ENCODE results near the gene CSTPP1.
"Not testable (repeated sequence)": the region's sequence is repeated elsewhere in the genome, so short reads cannot be mapped to it uniquely, and the experiment has no call there.

The CSTPP1 gene

DNA sequence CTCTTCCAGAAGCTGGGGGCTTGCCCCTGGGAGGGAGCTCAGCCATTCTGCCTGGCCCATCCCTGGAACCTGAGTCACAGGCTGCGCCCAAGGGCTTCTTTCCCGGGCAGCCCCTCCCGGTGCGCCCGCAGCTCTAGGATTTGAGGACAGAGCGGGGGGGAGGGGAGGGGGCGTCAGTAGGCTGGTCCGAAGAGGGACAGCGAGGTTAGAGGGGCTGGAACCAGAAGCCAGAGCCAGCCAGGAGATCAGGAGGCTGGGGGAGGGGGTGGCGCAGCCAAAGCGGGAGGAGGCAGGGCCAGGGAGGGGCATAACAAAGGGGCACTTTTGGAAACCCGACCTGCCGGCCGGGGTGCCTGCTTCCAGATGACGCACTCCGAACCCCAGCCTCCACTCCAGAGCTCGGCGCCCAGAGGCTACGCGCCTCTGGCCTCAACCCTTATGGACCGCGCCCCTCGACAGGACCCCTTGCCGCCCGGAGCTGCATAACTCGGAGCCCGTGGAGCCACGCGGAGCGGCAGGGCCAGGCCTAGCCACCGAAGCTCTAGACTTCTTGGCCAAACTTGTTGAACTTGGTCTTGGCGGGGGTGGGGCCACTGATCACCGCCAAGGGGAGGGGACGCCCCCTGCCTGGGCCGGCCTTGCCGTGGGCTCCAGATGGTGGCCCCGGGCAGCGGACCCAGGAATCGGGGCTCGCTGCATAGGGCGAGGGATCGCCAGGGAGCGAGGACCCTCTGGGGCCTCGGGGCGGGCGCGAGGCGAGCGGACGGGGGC is 248.9 kb downstream of the CSTPP1 start:
- FAIRE-seq: no peak

DNA sequence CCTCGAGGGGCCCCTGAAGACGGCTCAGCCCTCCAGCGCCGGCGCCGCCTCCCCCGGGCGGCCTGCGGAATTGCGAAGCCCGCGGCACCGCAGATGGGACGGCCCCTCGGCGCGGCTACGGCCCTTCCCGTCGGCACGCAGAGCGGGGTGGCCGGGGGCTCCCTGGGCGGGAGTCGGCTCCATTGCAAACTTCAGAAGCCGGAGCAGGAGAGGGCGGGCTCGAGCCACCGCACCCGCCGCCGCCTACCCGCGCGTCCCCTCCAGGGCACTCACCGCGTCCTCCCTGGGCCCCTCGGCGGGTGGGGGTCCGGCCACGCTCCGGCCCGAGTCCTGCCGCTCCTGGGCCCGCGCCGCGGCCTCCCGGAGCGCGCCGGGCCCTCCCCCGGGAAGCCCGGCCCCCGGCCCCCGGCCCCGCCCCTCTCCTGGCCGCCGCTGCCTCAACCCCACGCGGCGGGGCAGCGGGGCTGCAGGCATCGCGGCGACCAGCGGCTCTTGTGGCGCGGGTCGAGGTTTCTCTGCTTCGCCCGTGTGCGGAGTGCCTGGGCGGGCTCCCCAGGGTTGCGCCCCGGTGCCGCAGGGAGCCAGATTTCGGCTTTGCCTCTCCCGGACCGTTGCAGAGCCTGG is 249.6 kb downstream of the CSTPP1 start, which contains the start of gene PACSIN3:
Gene PACSIN3 (minus strand): TSS at position 359 of the 624 bp plus-strand sequence. CDS start 3,707 bp downstream, outside the sequence.
- no peak for FAIRE-seq

DNA sequence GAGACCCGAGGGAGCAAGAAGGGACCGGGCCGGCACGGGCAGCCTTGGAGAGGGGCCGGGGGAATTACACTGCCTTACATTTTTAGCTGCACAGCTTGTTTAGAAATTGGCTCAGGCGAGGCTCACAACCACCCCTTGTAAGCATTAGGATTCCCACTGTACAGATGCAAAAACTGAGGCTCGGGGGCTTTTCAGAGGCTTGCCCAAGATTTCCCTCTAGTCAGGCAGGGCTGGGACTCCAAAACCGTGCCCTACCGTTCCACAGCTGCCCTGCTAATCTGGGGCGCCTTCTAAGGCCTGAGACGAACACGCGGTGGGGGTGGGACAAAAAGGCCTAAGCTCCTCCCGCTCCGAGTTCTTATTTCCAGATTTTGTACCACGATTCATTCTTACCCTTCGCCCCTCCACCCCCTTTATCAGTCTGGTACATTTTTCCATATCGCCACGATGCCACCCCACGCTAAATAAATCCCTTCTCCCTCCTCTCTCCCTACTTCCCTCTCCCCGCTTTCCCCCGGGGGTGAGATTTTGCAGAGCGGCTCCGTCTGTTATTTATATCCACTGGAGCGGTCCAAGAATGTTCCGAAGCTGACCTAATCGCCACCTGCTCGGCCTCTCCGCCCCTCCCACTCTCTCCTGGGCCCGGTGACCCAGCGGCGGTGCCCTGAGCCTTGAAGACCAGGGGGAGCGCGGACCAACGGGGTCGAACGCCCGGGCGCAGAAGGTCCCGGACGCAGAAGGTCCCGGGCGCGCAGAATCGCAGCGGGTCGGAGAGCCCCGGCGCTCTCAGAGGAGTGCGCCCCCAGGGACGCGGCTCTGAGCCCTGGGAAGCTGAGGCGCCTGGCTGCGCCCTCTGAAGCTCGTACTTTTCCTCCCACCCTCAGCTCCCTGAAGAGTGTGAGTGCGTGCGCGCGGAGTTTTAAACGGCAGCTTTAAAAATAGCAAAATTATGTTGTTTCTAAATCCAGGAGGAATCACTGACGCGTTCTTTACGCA is 250.4 kb downstream of the CSTPP1 start:
- FAIRE-seq: no peak

DNA sequence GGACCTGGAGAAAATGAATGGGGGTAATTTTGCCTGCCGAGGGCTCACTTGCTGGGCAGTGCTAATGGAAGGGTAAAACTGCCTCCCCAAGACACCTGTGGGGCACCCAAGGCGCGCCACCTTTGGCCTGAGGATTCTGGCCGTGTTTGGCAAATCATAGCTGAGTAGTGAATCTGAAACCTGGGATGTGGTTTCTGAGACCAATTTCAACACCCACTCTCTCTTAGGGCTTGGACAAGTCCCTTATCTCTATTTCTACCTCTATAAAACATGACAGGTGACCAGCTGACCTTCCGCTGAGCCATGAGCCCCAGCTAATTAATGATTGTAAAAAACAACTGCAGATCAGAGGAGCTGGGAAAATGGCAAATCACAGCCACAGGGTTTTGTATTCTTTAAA is 251.2 kb downstream of the CSTPP1 start:
- no peak for FAIRE-seq

DNA sequence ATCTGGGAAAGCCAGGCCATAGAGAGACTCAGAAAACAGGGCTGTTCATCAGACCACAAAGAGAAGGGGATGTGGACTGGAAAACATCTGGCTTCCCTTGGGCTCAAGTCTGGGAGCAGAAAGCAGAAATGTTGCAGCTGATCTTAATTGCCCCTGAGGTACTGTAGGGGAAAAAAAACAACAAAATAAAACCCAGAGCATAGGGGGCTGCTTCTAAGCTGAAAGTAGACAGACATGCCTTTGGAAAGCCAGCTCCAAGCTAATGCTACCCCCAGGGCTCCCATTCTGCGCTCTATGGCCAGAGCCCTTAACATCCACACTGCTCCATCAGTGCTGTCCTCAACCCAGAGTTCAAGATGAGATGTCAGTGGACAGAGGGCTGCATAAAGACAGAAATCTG is 251.7 kb downstream of the CSTPP1 start:
- no peak for FAIRE-seq

DNA sequence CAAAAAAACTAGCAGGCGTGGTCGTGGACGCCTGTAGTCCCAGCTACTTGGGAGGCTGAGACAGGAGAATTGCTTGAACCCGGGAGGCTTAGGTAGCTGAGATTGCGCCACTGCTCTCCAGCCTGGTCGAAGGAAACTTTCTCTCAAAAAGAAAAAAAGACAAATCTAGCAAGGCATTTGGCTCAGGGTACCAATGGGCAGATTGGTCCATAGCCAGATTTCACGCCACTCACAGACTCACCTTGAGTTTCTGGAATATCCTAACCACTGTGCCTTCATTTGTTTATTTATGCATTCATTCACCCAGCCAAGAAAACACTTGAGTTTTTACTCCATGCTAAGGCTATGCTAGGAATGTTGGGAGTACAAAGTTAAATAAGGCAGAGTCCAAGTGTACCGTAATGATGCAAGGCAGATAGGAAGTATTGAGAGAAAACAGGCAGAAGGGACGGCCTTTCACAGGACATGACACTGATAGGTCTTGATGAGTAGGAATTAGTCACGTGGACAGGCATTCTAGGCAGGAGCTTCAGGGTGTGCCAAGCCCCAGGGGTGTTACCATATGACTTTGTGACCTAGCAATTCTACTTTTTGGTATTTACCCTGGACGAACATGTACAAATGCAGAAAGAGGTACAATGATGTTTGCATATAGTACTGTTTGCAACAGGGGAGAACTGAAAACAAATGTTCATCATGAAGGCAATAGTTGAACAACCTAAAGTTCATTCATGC is 252.7 kb downstream of the CSTPP1 start:
- no peak for FAIRE-seq

DNA sequence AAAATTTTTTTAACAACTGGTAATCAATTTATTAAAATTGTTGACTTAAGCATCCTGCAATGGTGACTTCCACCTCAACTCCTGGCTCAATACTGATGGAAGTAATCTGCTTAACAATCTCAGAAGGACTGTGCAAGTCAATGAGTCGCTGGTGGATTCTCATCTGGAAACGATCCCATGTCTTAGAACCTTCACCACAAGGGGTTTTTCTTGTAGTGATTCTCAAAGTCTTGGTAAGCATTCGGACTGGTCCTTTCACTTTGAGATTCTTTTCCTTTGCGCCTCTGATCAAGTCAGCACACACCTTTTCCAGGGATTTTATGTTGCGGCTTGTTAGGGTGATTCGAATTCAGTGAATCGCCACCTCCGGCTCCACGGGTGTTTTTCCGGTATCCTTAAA is 254.6 kb downstream of the CSTPP1 start:
- not testable (repeated sequence) for FAIRE-seq

DNA sequence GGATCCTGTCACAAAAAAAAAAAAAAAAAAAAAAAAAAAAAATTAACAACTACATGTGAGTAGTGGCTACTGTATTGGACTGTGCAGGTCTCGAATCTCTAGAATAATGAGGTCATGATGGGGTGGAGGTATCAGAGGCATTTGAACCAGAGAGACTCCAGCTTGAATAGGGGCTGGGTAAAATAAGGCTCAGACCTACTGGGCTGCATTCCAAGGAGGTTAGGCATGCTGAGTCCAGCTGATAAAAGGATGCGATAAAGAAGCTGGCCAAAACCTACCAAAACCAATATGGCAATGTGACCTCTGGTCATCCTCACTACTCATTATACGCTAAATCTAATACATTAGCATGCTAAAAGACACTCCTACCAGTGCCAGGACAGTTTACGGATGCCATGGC is 255.6 kb downstream of the CSTPP1 start:
- no peak for FAIRE-seq

DNA sequence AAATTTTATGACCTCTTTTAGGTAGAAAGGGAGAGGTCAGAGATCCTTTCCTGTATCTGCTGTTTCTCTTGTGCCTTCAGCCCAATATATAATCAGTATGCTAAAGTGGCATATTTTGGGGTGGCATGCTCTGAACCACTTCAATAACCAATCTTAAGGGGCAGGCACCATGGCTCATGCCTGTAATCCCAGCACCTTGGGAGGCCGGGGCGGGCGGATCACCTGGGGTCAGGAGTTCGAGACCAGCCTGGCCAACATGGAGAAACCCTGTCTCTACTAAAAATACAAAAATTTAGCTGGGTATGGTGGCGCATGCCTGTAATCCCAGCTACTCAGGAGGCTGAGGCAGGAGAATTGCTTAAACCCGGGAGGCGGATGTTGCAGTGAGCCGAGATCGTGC is 261.6 kb downstream of the CSTPP1 start:
- FAIRE-seq: not testable (repeated sequence)

DNA sequence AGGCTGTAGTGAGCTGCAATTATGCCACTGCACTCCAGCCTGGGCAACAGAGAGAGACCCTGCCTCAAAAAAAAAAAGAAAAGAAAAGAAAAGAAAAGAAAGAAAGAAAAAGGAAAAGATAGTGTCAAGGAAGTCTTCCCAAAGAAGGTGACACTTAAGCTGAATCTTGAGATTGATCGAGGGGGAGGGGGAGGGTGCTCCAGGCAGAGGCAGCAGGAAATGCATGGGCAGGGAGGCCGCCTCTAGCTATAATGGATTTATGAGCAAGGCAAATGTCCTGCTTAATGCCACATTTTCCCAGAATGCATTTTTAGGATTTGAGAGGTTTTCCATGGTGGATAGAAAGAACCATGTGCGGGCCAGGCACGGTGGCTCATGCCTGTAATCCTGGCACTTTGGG is 264.5 kb downstream of the CSTPP1 start:
- FAIRE-seq: no peak

DNA sequence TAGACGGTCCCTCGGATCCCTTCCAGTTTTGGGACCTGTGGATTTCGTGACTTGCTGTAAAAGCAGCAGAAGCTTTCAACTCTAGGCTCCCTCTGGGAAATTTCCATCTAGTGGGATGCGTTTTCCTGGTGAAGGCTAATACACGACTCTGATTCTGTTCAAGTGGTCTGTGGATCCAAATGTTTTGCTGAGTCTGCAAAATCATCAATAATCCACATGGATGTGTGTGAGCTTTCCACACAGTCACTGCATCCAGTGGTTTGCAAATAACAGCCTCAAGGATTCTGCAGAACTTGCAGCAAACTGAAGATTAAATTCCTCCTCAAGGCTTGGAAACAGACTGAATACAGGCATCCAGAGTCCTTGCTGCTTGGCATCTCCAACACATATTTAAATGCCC is 266.0 kb downstream of the CSTPP1 start:
- no peak for FAIRE-seq

DNA sequence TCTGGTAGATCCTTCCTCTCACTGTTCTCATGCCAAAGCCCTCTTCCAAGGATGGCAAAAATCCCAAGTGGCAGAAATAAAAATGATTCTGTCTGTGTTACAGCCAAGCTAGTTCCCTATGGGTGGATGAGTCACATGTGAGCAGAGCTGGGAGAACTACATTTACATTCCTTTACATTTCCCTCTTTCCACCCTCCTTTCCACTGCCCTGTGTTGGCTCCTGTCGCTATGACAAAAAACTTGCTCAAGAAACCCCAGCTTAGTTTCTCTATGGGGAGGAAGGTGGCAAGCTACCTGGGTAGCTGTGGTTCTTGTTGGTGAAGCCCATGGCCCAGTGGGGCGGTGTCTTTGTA is 268.1 kb downstream of the CSTPP1 start:
- no peak for FAIRE-seq

DNA sequence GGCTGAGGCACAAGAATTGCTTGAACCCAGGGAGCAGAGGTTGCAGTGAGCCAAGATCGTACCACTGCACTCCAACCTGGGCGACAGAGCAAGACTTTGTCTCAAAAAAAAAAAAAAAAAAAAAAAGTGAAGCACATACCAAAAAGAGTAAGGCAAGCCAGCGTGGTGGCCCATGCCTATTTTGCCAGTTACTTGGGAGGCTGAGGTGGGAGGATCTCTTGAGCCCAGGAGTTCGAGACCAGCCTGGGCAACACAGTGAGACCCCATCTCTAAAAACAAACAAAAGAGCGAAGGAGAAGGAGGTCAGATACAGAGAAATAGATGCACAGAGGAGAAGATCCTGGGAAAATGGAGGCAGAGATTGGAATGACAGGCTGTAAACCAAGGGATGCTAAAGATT is 270.0 kb downstream of the CSTPP1 start:
- not testable (repeated sequence) for FAIRE-seq

DNA sequence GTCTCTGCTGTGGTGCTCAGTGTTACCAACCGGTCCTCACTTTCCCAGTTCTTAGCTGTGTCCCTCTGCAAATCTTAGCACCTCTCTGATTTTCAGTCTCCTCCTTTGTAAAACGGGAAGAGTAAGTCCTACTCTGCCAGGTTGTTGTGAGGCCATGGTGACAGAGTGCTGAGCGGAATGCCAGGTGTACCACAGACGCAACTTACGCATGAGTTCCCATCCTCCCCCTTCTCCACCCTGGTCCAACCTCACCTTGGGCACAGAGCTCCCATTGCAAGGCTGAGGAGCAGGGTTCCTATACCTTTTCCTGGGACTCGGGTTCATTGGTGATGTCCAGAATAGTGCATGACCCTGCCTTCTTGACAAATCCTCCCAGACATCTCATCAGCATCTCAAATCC is 270.9 kb downstream of the CSTPP1 start:
- no peak for FAIRE-seq

DNA sequence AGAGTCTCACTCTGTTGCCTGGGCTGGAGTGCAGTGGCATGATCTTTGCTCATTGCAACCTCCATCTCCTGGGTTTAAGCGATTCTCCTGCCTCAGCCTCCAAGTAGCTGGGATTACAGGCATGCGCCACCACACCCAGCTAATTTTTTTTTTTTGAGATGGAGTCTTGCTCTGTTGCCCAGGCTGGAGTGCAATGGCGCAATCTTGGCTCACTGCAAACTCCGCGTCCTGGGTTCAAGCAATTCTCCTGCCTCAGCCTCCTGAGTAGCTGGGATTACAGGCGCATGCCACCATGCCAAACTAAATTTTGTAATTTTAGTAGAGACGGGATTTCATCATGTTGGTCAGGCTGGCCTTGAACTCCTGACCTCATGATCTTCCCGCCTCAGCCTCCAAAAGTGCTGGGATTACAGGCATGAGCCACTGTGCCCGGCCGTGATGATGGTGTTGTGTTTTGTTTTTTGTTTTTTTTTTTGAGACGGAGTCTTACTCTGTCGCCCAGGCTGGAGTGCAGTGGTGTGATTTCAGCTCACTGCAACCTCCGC is 271.5 kb downstream of the CSTPP1 start:
- not testable (repeated sequence) for FAIRE-seq

DNA sequence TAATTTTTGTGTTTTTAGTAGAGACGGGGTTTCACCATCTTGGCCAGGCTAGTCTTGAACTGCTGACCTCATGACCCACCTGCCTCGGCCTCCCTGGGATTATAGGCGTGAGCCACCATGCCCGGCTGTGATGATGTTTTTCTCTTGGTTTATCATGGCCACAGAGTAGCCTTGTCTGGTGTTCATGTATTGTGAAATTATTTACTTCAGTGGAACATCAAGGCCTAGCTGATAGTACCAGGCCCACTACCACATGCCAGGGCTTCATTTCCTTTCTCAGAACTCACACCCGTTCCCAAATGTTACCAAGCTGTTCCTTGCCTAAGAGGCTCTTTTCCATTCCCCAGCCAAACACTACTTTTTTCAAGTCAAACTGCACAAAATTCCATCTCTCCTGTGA is 272.1 kb downstream of the CSTPP1 start:
- no peak for FAIRE-seq
